HG03045 (cell line): Measurements from ENCODE around the gene TAX1BP3.
A peak's percentile ranks its signal among the peaks of the same experiment; 100 is the strongest.

ENCODE experiments used
- ATAC-seq: cut with Tn5 transposase; IDR thresholded peaks from one replicate; pipeline ENCODE4 v1.9.1; 2021; ENCODE audit warnings: mild to moderate bottlenecking, moderate library complexity; ENCODE audit not compliant: unreplicated experiment

The TAX1BP3 gene

DNA sequence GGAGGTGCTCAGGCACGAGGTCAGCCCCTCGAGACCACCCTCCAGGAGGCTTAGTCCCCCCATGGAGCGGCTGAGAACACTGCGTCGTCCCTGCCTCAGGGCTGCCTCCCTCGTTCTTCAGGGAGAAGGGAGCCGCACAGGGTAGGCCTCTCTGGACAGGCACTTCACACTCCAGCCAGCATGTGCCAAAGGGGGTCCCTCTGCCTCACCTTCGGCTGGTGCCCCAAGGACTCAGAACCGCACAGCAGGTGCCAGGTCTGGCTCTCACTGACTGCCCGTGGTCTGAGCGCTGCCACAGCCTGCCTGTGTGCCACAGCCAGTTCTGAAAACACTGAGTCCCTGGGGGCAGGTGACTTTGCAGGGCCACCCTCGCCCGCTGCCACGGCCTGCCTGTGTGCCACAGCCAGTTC, 20.5 kb upstream of the TAX1BP3 start:
- ATAC-seq = no peak

DNA sequence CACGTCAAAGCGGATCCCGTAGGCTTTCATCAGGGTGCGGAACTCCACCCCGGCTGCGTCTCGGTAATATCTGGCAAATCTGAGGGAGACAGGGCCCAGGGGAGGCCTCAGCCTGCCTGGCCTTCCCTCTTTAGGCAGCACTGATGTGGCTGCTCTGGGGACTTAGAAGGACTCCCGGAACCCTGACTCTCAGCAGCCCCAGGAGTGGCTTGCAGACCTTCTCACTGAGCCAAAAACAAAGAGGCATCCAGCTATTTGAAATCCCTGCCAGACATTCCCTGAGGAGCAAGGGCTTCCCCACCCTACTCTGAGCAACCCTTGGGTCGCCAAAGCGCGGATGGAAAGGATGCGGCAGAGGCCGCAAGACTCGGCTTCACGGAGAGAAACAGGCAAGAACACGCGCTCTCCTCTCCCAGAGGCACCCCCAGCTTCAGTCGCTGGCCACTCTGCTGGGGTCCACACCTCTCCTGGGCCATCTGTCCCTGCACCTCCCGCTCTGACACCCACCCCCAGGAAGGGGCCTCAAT, 19.7 kb upstream of the TAX1BP3 start:
- ATAC-seq = no peak

DNA sequence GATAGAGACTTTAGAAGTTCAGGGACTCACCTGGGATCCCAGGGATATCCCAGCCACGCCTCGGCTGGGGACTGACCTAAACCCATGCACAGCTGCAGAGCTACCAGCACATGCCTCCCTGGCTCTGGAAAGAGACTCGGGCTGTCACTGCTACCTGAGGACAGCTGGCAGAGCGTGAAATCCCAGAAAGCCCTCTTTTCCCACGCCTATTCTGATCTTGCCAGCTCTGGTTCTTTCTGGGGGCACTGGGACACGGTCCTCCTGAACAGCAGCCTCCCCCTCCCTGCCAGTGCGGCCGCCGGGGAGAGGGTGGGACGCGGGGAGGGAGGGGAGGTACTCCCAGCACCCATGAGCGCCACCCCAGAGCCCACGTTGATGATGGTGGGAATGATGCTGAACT, 16.8 kb upstream of the TAX1BP3 start:
- ATAC-seq = no peak

DNA sequence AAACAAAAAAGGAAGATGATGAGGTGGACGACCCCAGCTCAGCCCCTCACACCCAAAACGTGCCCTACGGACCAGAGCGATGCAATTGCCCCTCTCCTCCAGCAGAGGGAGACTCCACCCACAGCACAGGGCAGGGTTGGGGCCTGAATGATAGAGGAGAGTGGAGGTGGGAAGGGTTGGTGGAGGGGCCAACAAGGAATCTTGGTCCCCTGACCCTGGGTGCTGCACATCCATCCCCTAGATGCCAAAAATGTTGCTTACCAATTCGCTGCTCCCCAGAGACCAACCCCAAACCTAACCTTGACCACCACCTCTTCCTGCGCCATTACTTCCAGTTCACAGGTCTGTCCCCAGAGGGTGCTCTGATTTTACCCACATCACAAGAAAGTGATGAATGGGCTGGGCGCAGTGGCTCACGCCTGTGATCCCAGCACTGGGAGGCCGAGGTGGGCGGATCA, 14.7 kb upstream of the TAX1BP3 start:
- no peak for ATAC-seq

DNA sequence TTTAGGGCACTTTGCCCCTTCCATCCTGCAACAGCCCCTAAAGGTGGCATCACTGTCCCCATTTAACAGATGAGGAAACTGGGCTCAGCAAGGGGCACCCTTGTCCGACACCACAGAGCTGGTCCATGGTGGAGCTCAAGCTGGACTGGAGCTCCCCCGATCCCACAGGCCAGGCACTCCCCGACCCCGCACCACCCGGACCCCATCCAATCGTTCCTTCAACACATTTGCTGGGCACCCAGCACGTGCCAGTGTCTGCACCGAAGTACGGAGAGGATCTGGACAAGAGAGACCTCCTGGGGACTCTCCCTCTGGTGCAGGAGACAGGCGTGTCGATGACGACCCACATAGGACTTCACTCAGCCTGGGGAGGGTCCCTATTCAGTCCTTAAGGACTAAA, 13.7 kb upstream of the TAX1BP3 start:
- ATAC-seq = no peak

DNA sequence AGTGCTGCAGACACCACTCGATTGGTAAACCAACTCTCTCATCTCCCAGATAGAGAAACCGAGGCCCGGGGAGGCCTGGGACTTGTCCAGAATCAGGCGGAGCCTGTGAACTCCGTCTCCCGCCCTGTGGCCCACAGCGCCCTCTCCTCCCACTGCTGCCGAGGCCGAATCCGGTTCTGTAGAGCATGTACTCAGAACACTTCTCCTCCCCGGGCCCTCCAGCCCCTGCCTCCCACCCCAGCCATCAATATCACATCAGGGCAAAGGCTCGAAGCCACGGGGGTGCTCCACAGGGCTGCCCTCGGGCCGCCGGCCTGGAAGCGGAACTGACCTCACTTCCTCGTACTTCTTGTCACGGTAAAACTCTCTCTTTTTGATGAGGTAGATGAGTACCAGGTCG, 13.2 kb upstream of the TAX1BP3 start:
- no peak for ATAC-seq

DNA sequence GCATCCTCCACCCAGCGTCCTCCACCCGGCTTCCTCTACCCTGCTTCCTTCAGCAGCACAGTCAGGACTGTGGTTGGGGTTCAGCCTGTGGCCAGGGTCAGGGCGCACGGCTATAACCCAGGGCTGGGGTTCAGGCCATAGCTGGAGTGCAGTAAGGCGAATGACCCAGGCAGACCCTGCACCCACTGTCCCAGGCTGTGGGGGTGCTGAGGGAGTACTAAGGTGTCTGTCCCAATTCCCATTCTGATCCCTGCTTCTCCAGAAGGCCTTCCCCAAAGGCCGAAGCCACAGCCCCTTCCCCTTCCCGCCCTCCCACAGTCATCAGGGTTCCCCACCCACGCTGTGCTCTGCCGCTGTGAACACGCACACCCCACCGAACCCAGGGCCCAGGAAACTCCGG, 12.7 kb upstream of the TAX1BP3 start:
- no peak for ATAC-seq

DNA sequence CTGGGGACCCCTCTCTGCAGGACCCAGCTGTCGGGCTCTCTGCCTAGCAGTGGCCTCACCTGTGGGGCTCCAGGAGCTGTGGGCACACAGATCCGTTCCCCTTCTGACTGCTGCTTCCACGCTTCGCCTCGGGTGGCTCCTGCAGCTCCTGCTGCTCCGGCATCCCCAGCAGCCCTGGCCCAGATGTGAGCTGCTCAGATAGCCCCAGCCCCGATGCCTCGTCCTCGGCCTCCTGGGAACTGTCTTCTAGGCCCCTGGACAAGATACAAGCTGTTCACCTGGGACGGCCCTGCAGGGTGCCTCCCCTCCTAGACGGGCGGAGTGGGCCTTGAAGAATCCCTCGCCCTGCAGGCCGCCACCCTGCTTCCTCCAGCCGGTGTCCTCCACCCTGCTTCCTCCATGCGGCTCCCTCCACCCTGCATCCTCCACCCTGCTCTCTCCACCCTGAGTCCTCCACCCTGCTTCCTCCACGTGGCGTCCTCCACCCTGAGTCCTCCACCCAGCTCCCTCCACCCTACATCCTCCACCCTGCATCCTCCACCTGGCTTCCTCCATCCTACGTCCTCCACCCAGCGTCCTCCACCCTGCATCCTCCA, 11.3 kb upstream of the TAX1BP3 start:
- ATAC-seq = no peak

DNA sequence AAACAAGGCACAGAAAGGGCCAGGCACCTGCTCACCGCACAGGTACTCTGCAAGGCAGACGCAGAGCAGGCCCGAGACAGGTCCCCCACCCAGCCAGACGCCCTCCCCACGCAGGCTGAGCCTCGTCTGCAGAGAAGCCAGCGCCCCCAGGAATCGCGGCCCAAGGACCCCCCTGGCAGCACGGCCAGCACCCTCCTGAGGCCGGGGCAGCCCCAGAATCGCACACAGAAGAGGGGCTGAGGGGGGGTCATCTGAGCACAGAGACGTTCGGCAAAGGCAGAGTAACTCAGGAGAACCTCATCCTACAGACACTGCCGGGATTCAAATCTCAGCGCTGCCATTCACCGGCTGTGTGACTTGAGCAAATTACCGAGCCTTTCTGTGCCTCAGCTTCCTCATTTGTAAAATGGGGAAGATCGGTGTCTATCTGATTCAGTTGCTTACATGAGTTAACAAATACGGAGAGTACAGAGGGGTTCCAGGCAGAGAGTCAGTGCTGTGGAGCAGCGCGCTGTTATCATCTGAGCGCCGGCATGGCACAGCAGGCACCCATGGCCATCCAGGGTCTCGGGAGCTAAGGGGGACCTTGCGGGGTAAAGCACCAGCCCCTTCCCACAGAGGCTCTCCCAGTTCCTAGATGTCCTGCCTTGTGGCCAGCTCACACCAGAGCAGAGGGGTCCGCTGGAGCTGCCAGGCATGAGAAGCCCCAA, 10.6 kb upstream of the TAX1BP3 start:
- ATAC-seq = no peak

DNA sequence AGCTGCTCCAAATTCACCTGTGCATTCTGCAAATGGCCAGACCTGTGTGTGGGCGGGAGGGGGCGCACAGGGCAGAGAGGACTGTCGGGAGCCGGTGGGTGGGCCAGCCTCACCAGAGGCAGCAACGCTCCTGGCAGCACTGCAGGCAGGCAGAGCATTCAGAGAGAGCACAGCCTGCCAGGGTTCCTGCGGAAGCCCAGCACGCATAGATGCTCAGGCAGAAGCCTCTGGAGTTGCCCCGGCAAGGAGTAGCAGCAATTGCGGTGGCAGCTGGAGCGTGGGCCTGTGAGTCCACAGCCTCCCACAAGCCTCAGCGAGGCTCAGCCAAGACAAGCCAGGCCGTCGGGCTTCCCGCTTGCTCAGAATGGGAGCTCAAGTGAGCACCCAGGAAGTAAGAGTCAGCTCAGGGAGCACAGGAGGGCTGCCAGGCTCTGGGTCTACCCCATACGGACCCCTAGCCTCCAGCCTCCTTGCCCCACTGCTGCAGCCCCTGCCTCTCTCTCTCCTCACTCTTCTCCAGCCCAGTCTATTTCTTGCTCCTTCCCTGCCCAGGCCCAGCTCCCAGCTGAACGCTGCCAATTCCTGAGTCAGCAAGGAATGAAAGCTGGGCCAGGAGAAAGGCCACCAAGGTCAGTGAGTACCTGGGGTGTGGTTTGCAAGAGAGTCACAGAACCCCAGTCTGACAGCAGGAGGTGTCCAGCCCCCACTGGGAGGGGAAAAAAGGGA, 9.9 kb upstream of the TAX1BP3 start:
- ATAC-seq = no peak

DNA sequence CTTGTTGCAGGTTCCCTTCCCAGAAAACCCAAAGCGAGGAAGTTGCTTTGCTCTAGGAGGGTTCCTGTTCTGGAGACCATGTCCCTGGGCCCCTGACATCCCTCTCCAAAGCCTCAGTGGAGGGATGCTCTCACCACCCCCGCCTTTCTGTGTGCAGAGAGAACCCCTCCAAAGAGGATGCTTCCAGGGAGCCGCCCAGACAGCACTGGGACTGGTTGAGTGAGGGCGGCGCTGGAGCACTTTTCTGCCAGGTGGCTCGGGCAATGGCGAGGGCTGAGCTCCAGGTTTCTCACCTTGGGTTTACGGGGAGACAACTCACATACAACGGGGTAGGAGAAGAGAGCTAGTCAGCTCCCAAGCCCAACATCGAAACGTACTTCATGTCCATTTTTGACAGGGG, 7.5 kb upstream of the TAX1BP3 start:
- no peak for ATAC-seq

DNA sequence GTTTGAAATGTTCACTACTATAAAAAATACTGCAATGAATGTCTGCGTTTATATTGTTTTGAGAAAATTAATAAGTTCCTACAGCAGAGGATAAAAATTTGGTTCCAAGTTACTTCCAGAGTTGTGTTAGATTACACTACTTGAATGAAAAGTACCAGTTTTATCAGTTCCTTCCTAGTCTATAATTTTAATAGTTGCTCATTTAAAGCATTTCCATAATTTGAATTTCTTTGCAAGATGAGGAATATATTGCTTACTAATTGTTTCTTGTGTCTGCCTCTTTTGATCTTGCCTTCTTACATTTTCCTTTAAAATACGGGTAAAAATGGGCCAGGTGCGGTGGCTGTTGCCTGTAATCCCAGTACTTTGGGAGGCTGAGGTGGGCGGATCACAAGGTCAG, 4.2 kb upstream of the TAX1BP3 start:
- no peak for ATAC-seq

DNA sequence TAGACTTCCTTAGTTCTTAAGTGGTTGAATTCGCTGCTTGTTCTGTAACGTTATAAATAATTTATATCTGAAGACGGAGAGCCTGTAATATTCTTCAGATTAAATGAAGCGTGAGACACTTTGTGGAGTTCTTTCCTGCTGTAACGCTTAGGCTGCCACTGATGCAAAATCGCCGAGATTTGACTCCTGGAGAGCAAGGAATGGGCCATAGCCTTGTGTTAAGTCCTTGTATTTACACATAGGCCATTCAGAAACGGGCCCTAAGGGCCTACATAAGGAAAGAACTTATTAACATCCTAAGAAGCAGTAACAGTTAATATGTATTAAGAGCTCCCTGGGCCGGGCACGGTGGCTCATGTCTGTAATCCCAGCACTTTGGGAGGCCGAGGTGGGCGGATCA, 1.2 kb upstream of the TAX1BP3 start:
- ATAC-seq = no peak

DNA sequence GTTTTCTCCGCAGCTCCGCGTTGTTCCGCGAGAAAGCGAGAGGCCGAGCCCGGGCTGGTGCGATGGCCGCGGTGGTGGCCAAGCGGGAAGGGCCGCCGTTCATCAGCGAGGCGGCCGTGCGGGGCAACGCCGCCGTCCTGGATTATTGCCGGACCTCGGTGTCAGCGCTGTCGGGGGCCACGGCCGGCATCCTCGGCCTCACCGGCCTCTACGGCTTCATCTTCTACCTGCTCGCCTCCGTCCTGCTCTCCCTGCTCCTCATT, 638 bp upstream of the TAX1BP3 start:
- ATAC-seq = no peak

DNA sequence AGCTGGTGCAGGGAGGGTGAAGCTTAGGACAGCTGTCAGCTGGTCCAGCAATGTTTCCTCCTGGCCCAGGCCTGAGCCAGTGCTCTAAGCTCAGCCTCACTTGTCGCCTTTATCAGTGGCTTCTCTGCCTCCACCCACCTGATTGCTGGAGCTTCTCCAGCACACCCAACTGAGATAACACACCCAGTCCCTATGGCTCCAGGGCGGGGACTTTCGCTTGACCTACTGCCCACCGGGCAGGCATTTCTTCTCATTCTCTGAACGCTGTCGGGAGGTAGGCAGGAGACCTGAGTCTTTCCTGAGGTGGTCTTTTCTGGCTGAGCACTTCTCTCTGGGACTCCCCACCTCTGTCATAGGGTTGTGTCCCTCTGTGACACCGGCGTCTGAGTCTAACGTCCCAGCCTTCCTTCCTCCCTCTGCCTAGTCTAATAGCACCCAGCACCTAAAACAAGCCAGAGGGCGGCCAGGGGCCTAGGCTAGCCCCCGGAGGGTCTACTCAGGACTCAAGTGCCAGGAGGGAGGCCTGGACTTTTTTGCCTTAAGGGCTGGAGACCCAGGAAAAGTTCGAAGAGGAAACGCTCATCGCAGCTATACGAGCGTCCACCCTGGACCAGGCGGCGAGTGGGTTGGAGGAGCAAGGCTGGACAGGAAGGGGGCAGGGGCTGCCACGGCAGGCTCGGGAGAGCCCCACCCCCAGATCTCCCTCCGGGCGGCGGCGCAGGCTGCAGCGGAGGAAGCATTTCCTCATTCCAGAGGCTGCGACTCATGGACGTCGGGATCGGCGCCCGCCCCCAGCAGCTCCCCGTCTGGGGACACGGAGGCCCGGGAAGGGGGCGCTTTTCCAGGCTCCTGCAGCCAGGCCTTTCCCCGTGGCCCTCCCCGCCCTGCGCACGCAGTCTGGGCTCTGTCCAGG, 756 bp downstream of the TAX1BP3 start:
- peak; percentile 13 for ATAC-seq

DNA sequence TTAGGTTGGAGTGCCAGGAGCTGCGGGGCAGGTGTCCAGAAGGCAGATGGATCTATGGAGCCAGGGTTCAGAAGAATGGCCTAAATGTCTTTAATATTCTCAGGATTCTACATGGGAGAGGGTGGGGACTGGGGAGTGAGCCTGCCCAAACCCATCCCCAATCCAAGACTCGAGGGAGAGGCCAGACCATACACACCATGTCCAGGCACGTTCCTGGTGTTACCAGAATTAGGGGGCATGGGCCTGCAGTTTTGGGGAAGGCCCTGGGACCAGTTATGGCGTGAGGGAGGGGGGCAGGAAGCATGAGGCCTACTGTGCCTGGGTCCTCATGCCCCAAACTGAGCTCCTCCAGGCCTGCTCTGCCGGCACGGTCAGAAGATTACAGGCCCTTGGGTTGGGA, 1.9 kb downstream of the TAX1BP3 start:
- ATAC-seq = no peak

DNA sequence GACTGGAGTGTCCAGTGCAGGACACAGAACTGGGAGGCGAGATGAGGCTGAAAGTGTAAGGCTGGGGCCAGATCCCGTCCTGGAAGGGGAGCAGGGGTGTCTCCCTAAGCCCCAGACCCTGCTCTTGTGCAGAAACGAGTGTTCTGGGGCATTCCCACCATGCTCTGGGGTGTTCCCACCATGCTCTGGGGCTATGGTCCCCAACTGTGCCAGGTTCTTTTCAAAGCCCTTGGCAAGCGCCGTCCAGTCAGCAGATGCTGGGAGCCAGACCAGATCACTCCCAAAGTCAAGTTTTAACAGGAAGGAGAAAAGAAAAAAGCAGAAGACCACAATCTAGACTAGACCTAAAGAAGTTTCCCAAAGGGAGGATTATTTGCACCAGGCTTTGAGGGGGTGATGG, 2.5 kb downstream of the TAX1BP3 start:
- no peak for ATAC-seq

DNA sequence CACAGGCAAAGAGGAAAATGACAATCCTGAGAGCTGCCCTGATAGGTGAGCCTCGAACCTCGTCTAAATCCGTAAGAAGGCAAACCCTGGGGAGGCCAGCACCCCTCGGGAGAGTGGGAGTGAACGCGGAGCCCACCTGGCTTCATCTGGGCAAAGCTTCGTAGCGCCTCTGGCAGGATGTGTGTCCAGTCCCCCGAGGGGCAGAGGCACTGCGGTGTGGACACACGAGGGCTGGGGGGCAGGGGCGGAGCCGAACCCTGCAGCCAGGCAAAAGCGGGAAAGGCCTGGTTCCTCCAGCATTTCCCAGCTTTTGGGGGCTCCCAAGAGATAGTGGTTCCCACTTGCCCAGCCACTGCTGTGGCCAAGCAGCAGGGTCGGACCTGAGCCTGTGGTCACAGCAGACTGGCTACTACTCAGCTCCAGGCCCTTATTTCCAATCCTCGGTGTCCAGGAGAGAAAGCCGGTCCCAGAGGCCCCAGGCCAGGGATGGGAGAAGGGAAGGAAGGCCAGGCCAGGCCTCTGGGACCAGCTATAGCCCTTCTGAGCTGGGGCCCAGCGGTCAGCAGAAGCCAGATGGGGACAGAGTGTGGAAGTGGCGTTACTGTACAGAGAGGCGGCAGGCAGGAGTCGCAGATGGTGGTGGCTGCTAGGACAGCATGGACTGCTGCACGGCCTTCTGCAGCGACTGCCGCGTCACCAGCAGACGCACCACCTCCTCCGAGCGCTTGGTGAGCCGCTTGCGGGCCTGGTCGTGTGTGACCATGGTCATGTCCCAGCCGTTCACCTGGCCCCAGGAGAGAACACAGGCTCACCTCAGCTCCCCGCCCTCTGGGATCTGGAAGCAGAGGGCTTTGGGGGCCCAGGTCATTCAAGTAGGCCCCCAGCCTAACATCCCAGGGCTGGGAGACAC, 5.0 kb downstream of the TAX1BP3 start:
- no peak for ATAC-seq

DNA sequence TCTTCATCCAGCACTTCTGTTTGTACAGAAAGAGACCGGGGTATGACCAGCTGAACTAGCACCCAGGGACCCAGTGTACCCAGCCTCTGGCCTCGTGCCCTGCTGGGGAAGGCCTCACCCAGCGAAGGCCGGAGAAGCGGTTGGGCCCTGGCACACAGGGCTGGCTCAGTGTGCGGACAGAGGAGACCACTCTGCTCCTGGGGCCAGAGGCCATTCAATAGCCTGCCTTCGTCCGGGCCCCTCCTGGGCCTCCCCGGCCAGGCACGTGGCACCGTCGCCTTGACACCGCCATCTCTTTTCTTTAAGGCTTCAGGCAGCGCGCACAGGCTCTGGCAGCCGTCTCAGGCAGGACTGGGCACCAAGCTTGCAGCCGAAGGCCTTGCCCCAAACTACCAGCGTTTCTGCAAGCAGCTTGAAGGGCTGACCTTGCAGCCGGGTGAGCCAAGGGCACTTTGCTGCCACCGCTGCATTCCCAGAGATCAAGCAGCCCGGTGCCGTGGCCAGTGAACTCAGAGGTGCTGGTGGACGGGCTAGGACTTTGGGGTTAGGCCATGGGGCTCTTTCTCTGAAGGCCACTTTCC, 8.0 kb downstream of the TAX1BP3 start:
- no peak for ATAC-seq
